ENCODE measurements around the gene C1orf141.
"Not testable (repeated sequence)": the region's sequence is repeated elsewhere in the genome, so short reads cannot be mapped to it uniquely, and the experiment has no call there.

The C1orf141 gene

GRCh38 chr1:67134695-67135094 is at the start of gene C1orf141:
C1orf141 (minus strand) TSS chr1:67134970; CDS start chr1:67127240, 7,730 bp downstream.
- peak; percentile 2 for DNase-seq (ENCODE audit: low spot score)

DNA sequence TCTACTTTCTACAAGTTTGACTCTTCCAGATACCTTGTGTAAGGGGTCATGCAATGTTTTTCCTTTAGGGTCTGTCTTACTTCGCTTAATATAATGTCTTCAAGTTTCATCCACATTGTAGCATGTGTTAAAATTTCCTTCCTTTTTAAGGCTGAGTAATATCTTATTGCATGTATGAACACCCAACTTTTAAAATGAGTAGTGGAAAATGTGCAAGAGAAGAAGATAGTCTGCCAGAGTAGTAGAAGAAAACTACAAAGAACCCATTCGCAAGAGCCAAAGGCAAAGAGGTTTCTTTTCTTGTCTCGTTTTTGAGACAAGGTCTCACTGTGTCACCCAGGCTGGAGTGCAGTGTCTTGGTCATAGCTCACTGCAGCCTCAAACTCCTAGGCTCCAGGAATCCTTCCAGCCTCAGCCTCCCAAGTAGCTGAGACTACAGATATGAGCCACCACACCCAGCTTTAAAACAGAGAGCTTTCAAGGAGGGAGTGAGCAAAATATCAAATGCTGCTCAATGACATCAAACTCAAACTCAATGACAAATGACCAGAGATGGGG is 40.8 kb upstream of the C1orf141 start:
- no peak for DNase-seq (ENCODE audit: low spot score)

GRCh38 chr1:67174716-67175284 is 40.0 kb upstream of the C1orf141 start:
- no peak for DNase-seq (ENCODE audit: low spot score)

DNA sequence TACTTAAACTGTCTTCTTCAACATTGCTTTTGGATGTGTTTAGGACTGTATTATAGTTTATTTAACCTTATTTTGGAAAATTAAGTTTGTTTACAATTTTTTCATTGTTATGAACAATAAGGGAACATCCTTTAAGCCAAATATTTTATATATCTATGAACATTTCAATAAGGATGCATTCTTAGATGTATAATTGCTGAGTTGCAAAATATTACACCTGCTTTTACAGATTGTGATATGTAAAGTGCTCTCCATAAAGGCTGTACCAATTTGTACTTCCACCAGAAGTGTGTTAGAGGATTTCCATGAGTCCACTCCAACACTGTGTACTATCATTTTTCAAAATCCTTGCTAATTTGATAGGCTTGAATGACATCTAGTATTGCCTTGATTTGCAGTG is 39.2 kb upstream of the C1orf141 start:
- DNase-seq (ENCODE audit: low spot score), result no peak

DNA sequence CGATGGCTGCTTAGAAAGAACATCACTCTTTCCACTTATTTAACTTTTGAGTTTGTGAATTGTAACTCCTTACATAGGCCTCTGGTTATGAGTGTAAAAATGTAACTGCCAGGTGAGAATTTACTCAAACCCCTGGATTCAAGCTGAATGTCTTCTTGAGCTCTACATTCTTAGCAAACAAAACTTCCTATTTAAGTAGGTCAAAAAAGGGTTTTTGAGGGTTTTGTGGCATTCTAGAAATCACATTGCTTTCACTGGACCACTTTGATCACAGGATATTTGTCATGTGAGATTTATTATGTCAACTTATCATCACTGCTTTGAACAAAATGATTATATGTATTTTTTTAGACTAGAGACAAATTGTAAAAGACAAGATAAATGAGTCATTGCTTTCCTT is 37.2 kb upstream of the C1orf141 start:
- DNase-seq (ENCODE audit: low spot score), result no peak

- no peak for DNase-seq (ENCODE audit: low spot score)
Measured at GRCh38 chr1:67171574-67171955, 36.8 kb upstream of the C1orf141 start.

DNA sequence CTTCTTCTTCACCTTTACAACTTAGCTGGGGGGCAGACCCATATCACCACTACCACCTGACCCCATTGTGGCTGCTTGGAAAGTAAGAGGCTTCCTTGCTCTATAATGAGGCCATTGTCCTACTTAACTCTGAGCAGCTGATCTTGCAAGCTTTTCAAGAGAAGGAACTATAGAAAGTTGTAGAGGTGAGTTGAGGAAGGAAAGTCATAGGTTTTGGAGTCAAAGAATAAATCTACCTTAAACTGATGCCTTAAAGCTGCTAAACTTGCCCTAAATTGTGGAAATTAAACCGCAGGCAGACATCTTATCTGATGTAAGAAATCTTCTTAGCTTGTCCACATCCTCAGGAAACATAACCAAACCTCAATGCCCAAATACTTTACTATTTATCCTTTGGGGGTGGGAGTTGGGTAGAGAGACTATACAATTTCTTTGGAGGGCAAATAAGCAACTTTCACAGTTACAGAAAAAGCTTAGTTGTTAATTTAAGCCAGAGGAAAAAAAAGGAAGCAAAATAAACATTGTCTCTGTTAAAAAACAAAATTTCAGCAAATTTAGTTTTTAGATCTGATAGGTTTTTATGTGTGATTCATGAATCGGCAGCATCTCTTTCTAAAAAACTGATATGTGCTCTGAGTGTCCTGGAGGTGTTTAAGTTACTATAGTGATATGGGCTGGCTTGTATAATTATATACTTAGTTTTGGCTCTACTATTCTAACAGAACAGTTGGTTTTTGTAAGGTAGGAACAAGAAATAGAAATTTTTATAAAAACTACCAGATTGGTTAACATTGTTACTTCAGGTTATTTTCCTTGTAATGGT is 36.2 kb upstream of the C1orf141 start:
- no peak for DNase-seq (ENCODE audit: low spot score)

GRCh38 chr1:67169932-67170331 is 35.2 kb upstream of the C1orf141 start:
- no peak for DNase-seq (ENCODE audit: low spot score)

DNA sequence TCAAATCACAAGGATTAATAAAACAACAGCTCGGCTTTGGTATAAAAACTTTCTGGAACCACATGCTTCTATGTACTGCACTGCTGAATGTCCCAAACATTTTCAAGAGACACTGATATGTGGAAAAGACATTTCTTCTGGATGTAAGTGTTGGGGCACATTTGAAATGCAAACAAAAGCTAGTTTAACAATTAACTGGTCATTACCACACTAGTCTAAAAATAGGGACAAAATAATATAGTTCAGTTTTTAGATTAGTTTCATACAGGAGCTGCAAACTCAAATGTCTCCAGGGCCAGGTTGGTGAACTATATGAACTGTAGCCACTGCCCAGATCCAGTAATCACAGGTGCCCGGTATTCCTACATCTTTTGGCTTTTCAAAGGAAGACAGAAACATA is 34.7 kb upstream of the C1orf141 start:
- DNase-seq (ENCODE audit: low spot score), result no peak

GRCh38 chr1:67166196-67166595 is 31.4 kb upstream of the C1orf141 start, which contains the start of gene IL23R:
IL23R (plus strand) TSS chr1:67166454; CDS start chr1:67168121, 1,667 bp downstream.
- DNase-seq (ENCODE audit: low spot score), result no peak

- DNase-seq (ENCODE audit: low spot score), result no peak
Measured at GRCh38 chr1:67165468-67166041, 30.8 kb upstream of the C1orf141 start.

DNA sequence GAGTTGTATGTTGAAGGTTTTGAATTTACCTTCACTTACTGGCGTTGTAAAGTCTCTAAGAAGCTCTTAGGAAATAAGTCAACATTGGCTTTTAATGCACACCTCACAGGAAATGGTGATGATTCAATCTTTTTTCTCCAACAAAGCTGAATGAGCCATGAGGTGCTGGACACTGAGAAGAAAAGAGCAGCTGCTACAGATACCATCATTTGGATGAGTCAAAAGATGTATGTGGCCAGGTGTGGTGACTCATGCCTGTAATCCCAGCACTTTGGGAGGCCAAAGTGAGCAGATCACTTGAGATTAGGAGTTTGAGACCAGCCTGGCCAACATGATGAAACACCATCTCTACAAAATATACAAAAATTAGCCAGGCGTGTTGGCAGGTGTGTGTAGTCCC is 28.2 kb upstream of the C1orf141 start:
- DNase-seq (ENCODE audit: low spot score), result no peak

DNA sequence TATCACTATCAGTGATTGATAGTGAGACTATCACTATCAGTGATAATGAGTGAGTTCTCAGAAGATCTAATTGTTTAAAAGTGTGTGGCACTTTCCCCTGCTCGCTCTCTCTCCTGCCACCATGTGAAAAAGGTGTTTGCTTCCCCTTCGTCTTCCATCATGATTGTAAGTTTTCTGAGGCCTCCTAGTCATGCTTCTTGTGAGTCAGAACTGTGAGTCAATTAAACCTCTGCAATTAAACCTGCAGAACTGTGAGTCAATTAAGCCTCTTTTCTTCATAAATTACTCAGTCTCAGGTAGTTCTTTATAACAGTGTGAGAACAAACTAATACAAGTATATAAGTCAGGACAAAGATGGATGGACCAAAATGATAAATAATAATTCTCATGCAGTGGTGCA is 24.5 kb upstream of the C1orf141 start:
- DNase-seq (ENCODE audit: low spot score), result no peak

DNA sequence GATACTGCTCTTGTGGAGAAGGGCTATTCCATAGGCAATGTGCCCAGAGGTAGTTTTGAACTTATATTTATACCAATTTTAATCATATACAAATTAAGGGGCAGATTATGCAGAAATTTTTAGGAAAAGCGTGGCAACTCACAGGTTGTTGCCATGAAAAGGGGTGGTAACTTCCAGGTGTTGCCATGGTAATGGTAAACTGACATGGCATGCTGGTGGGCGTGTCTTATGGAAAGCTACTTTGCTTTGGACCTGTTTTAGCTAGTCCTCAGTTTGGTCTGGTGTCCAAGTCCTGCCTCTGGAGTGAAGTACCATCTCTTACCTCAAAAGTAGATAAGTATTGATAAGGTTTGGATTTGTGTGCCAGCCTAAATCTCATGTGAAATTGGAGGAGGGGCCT is 23.6 kb upstream of the C1orf141 start:
- no peak for DNase-seq (ENCODE audit: low spot score)

GRCh38 chr1:67150931-67151330 is 16.2 kb upstream of the C1orf141 start:
- no peak for DNase-seq (ENCODE audit: low spot score)

DNA sequence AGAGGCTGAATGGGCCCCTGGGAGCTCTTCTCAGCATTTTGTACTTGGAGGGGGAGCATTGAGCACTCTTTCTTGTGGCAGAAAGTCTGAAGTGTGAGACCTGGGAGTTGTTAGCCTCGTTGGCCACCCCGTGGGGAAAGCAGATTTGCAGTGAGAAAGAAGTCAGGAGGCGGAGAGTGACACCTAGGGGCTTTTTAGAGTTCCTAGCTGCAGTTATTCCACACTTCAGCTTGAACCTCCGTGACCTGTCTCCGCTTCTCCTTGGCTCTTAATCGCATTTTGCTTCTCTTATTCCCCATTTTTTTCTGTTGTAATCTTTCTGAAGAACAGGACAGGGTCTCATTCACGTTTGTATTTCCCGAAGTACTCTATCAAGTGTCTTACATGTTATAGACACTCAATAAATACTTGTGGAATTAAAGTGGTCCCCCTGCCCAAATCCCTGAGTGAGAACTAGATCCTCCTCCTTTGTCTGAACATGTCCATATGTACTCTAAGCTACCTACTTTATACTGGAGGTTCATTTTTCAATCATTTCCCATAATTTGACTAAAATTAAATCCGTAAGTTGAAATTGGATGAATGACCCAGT is 14.5 kb upstream of the C1orf141 start:
- DNase-seq (ENCODE audit: low spot score), result peak; percentile 62

- no peak for DNase-seq (ENCODE audit: low spot score)
Measured at GRCh38 chr1:67148516-67149178, 13.9 kb upstream of the C1orf141 start.

GRCh38 chr1:67147973-67148372 is 13.2 kb upstream of the C1orf141 start:
- DNase-seq (ENCODE audit: low spot score), result not testable (repeated sequence)

GRCh38 chr1:67146539-67146938 is 11.8 kb upstream of the C1orf141 start:
- DNase-seq (ENCODE audit: low spot score), result no peak

- DNase-seq (ENCODE audit: low spot score), result no peak
Measured at GRCh38 chr1:67146101-67146500, 11.3 kb upstream of the C1orf141 start.

GRCh38 chr1:67144696-67145095 is 9.9 kb upstream of the C1orf141 start:
- no peak for DNase-seq (ENCODE audit: low spot score)

GRCh38 chr1:67143966-67144365 is 9.2 kb upstream of the C1orf141 start:
- DNase-seq (ENCODE audit: low spot score), result no peak

Data from putamen (tissue), 1 donor.